Liver (tissue), 9 donors: Measurements from ENCODE around the gene SLC35A3. TPM values are rescaled to one million over a fixed set of nuclear protein-coding genes. Genes with fewer than 3 reads are reported as not detected.

Source experiments
- DNase-seq: peaks from one replicate; pipeline ENCODE4 v3.0.0-alpha.2; 2017; ENCODE audit warnings: low spot score
- H3K27ac ChIP-seq, 2 donors: one replicate each; pipeline ENCODE4 v1.7.0; 2013; ENCODE audit warnings: inconsistent platforms in 2 of 2, low read length in 2 of 2, control low read depth in 1 of 2, low read depth in 1 of 2, mild to moderate bottlenecking in 1 of 2
- H3K27me3 ChIP-seq, 4 donors: one replicate each; pipeline versions ENCODE4 v1.6.1 to v1.7.0; 2013; ENCODE audit warnings: low read length in 3 of 4, inconsistent platforms in 1 of 4, mild to moderate bottlenecking in 1 of 4, moderate library complexity in 1 of 4; ENCODE audit not compliant: control insufficient read depth in 4 of 4, insufficient read depth in 4 of 4
- H3K36me3 ChIP-seq, 4 donors: one replicate each; pipeline versions ENCODE4 v1.6.1 to v1.7.0; 2013; ENCODE audit warnings: low read length in 3 of 4, mild to moderate bottlenecking in 3 of 4, low read depth in 1 of 4, moderate library complexity in 1 of 4; ENCODE audit not compliant: control insufficient read depth in 4 of 4, insufficient read depth in 3 of 4
- H3K4me1 ChIP-seq, 4 donors: one replicate each; pipeline versions ENCODE4 v1.6.1 to v1.7.0; 2013; ENCODE audit warnings: low read length in 3 of 4, mild to moderate bottlenecking in 3 of 4, moderate library complexity in 1 of 4; ENCODE audit not compliant: control insufficient read depth in 4 of 4, insufficient read depth in 4 of 4
- H3K4me3 ChIP-seq, 3 donors: one replicate each; pipeline versions ENCODE4 v1.6.1 to v1.7.0; 2013; ENCODE audit warnings: low read length in 3 of 3, control low read depth in 1 of 3, low read depth in 1 of 3, mild to moderate bottlenecking in 1 of 3
- H3K9ac ChIP-seq, 2 donors: one replicate each; pipeline ENCODE4 v1.7.0; 2013; ENCODE audit warnings: low read length in 2 of 2, mild to moderate bottlenecking in 2 of 2, moderate library complexity in 2 of 2, control low read depth in 1 of 2, low read depth in 1 of 2
- H3K9me3 ChIP-seq, 4 donors: one replicate each; pipeline versions ENCODE4 v1.6.1 to v1.7.0; 2013; ENCODE audit warnings: low read length in 3 of 4; ENCODE audit not compliant: control insufficient read depth in 4 of 4
- CTCF ChIP-seq: fragments of 150-350 bp; IDR thresholded peaks from 2 replicates; pipeline ENCODE4 v1.5.1; 2017; ENCODE audit warnings: improper control_type of control experiment, low read depth, low read length; ENCODE audit not compliant: missing input control
- EGR1 ChIP-seq, 2 donors: IDR thresholded peaks; 2 replicates each; pipeline ENCODE4 v1.6.1; 2016 to 2018; ENCODE audit warnings: antibody characterized with exemption in 2 of 2, low read depth in 2 of 2
- FOXA1 ChIP-seq: IDR thresholded peaks from 2 replicates; pipeline ENCODE4 v1.6.1; 2016; ENCODE audit warnings: antibody characterized with exemption
- FOXA2 ChIP-seq: IDR thresholded peaks from 2 replicates; pipeline ENCODE4 v1.6.1; 2016; ENCODE audit warnings: antibody characterized with exemption
- GABPA ChIP-seq, 2 donors: IDR thresholded peaks in 1 of 2; conservative IDR thresholded peaks in 1 of 2; 2 replicates each; pipeline ENCODE4 v1.6.1; 2016; ENCODE audit warnings: antibody characterized with exemption in 2 of 2, mild to moderate bottlenecking in 1 of 2, moderate library complexity in 1 of 2
- HNF4A ChIP-seq, 2 donors: conservative IDR thresholded peaks; 2 replicates each; pipeline ENCODE4 v1.6.1; 2016; ENCODE audit warnings: antibody characterized with exemption in 2 of 2, mild to moderate bottlenecking in 2 of 2
- HNF4G ChIP-seq: IDR thresholded peaks from 2 replicates; pipeline ENCODE4 v1.6.1; 2016; ENCODE audit warnings: antibody characterized with exemption
- JUND ChIP-seq, 2 donors: IDR thresholded peaks; 2 replicates each; pipeline ENCODE4 v1.6.1; 2016; ENCODE audit warnings: antibody characterized with exemption in 2 of 2
- NR2F2 ChIP-seq: IDR thresholded peaks from 2 replicates; pipeline ENCODE4 v1.6.1; 2016; ENCODE audit warnings: antibody characterized with exemption
- RAD21 ChIP-seq, 2 donors: IDR thresholded peaks; 2 replicates each; pipeline ENCODE4 v1.6.1; 2016; ENCODE audit warnings: antibody characterized with exemption in 2 of 2, mild to moderate bottlenecking in 2 of 2
- RXRA ChIP-seq, 2 donors: IDR thresholded peaks; 2 replicates each; pipeline ENCODE4 v1.6.1; 2017 to 2018; ENCODE audit warnings: antibody characterized with exemption in 2 of 2, mild to moderate bottlenecking in 1 of 2
- SP1 ChIP-seq: IDR thresholded peaks from 2 replicates; pipeline ENCODE4 v1.6.1; 2018; ENCODE audit warnings: antibody characterized with exemption, mild to moderate bottlenecking
- TAF1 ChIP-seq: conservative IDR thresholded peaks from 2 replicates; pipeline ENCODE4 v1.6.1; 2016; ENCODE audit warnings: antibody characterized with exemption, mild to moderate bottlenecking
- YY1 ChIP-seq: IDR thresholded peaks from 2 replicates; pipeline ENCODE4 v1.6.1; 2016; ENCODE audit warnings: antibody characterized with exemption, mild to moderate bottlenecking
- ZBTB33 ChIP-seq: IDR thresholded peaks from 2 replicates; pipeline ENCODE4 v1.6.1; 2016; ENCODE audit warnings: antibody characterized with exemption
- WGBS: extraction: QIAGEN DNeasy Blood & Tissue Kit; methylation state at CpG from one replicate; pipeline ENCODE4 v1.1.7; 2013; 5-methylcytosine and 5-hydroxymethylcytosine counted together
- polyA plus RNA-seq, 2 donors: library from polyadenylated mRNA; stranded (reverse) in 1 of 2; unstranded in 1 of 2; fragments of 200-250 nt in 1 of 2; fragments of >200 nt in 1 of 2; fragmentation: Nextera tagmentation in 1 of 2; extraction: Ambion mirVana in 1 of 2; gene quantifications; one replicate each; pipeline versions ENCODE4 v1.2.1 to v1.2.3, GENCODE V29; 2013 to 2015
- total RNA-seq, 2 donors: library from RNA; depleted of rRNA; stranded (reverse); fragments of >200 nt; gene quantifications; one replicate each; pipeline ENCODE4 v1.2.3, GENCODE V29; 2014
- TF ChIP-seq, protein P1 (sequence below): IDR thresholded peaks from 2 replicates; pipeline ENCODE4 v1.6.1; 2016; ENCODE audit warnings: antibody characterized with exemption
- TF ChIP-seq, protein P2 (sequence below): IDR thresholded peaks from 2 replicates; pipeline ENCODE4 v1.6.1; 2016; ENCODE audit warnings: antibody characterized with exemption, mild to moderate bottlenecking
- TF ChIP-seq, protein P3 (sequence below): IDR thresholded peaks from 2 replicates; pipeline ENCODE4 v1.6.1; 2016; ENCODE audit warnings: antibody characterized with exemption
- donor health status: healthy.
- donor health status: healthy.
- donor health status: healthy.
- donor health status: healthy.
- donor health status: healthy.

Gene SLC35A3
- total RNA-seq (10 to 100 TPM; 14.1 to 35.1 TPM), polyA plus RNA-seq (10 to 100 TPM; 12.1 to 14.8 TPM)

- no peak for TF ChIP-seq HNF4G
- TF ChIP-seq, protein P1, sequence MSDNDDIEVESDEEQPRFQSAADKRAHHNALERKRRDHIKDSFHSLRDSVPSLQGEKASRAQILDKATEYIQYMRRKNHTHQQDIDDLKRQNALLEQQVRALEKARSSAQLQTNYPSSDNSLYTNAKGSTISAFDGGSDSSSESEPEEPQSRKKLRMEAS: peak; percentile 49
- peak; percentile 72 for TF ChIP-seq YY1
- TF ChIP-seq ZBTB33: no peak
- no peak for TF ChIP-seq FOXA1
- peak; percentile 44 to 57 for TF ChIP-seq HNF4A (conservative IDR thresholded peaks at IDR 0.05)
- peak; percentile 66 to 88 for TF ChIP-seq GABPA (IDR thresholded peaks at IDR 0.05 in 1 of 2, conservative IDR thresholded peaks at IDR 0.05 in 1 of 2)
- TF ChIP-seq JUND (IDR thresholded peaks at IDR 0.05): peak in 1 of 2 donors; percentile 3
- no peak for TF ChIP-seq FOXA2
- TF ChIP-seq, protein P2, sequence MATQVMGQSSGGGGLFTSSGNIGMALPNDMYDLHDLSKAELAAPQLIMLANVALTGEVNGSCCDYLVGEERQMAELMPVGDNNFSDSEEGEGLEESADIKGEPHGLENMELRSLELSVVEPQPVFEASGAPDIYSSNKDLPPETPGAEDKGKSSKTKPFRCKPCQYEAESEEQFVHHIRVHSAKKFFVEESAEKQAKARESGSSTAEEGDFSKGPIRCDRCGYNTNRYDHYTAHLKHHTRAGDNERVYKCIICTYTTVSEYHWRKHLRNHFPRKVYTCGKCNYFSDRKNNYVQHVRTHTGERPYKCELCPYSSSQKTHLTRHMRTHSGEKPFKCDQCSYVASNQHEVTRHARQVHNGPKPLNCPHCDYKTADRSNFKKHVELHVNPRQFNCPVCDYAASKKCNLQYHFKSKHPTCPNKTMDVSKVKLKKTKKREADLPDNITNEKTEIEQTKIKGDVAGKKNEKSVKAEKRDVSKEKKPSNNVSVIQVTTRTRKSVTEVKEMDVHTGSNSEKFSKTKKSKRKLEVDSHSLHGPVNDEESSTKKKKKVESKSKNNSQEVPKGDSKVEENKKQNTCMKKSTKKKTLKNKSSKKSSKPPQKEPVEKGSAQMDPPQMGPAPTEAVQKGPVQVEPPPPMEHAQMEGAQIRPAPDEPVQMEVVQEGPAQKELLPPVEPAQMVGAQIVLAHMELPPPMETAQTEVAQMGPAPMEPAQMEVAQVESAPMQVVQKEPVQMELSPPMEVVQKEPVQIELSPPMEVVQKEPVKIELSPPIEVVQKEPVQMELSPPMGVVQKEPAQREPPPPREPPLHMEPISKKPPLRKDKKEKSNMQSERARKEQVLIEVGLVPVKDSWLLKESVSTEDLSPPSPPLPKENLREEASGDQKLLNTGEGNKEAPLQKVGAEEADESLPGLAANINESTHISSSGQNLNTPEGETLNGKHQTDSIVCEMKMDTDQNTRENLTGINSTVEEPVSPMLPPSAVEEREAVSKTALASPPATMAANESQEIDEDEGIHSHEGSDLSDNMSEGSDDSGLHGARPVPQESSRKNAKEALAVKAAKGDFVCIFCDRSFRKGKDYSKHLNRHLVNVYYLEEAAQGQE: peak; percentile 49
- TF ChIP-seq RXRA (IDR thresholded peaks at IDR 0.05): peak in 1 of 2 donors; percentile 31
- TF ChIP-seq EGR1 (IDR thresholded peaks at IDR 0.05; ENCODE audit: low read depth in 2 of 2): peak in 1 of 2 donors; percentile 37
- TF ChIP-seq SP1: peak; percentile 53
- TF ChIP-seq, protein P3, sequence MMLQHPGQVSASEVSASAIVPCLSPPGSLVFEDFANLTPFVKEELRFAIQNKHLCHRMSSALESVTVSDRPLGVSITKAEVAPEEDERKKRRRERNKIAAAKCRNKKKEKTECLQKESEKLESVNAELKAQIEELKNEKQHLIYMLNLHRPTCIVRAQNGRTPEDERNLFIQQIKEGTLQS: no peak
- TF ChIP-seq NR2F2: no peak
- TF ChIP-seq CTCF: no peak
- TF ChIP-seq TAF1: peak; percentile 81
- peak in 1 of 2 donors; percentile 46 for TF ChIP-seq RAD21 (IDR thresholded peaks at IDR 0.05)
- DNase-seq: peak; percentile 83
- Histone ChIP-seq H3K9me3 (no peaks in the 10 kb centered on the region), H3K4me1 (peaks cover 2 to 46% (median 28%) of the 10 kb centered on the region in 4 donors), H3K27ac (peak within 1 kb of the TSS; percentile 77 to 81), H3K9ac (peak within 1 kb of the TSS; percentile 46 to 57), H3K36me3 (no peaks in the 10 kb centered on the region), H3K4me3 (peak within 1 kb of the TSS; percentile 66 to 93 (median 68)), H3K27me3 (no peaks in the 10 kb centered on the region)
- under 1% methylated on average over 74 of the region's 74 CpGs for WGBS
Observed at GRCh38 chr1:99969729-99970621, at the start of gene SLC35A3. TSS of gene SLC35A3 (plus strand) at chr1:99969996. CDS start at chr1:99993555, 23,559 bp downstream.
